ES-I3 (cell line): ENCODE data around the gene ZNF275.
A peak's percentile ranks its signal among the peaks of the same experiment; 100 is the strongest.

Source experiments
- H3K36me3 ChIP-seq: 2 replicates; pipeline ENCODE4 v1.6.1; 2013; ENCODE audit warnings: mild to moderate bottlenecking, low read length, control low read depth, moderate library complexity; ENCODE audit not compliant: insufficient read depth
- H3K4me1 ChIP-seq: 2 replicates; pipeline ENCODE4 v1.6.1; 2013; ENCODE audit warnings: mild to moderate bottlenecking, control low read depth, low read length; ENCODE audit not compliant: insufficient read depth
- H3K9ac ChIP-seq: 2 replicates; pipeline ENCODE4 v1.6.1; 2013; ENCODE audit warnings: low read depth, mild to moderate bottlenecking, low read length, moderate library complexity
- H3K9me3 ChIP-seq: 2 replicates; pipeline ENCODE4 v1.6.1; 2013; ENCODE audit warnings: mild to moderate bottlenecking, low read length, moderate library complexity; ENCODE audit not compliant: control insufficient read depth, insufficient read depth

ZNF275 gene

DNA sequence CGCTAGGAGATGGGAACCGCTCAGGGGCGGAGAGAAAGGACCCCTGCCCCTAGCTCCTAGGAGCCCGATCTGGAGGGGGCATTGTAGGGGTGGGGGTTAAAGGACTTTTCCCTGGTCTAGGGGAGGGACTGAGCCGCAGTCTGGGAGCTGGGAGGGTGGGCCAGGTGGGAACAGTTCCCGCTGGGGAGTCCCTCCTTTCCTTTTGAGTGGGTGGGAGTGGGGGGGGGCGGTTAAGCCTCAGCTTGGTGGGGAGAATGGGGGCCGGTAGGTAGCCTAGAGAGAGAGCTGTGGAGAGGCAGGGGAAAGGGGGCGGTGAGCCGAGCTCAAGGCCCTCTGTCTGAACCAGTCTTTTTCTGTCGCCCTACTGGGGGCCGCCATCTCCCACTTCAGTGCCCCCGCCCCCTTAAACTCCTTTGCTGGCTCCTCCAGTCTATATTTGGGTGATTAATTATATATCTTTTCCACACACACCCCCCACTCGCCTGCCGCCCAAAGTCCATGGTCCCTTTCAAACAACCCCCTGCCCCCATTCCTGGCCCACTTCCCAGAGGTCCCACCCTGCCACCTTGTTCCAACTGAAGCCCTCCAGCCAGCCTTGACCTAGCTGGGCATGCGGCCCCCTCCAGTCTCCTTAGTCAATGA lies 822 bp downstream of the ZNF275 start:
- Histone ChIP-seq H3K9me3 (no peaks in the 10 kb centered on the region), H3K36me3 (0 out of 2 replicates have a peak, but pooled peaks cover 4% of the 10 kb centered on the region), H3K4me1 (peaks cover 5% of the 10 kb centered on the region; the same call in 1 of the 2 replicates), H3K9ac (peak overlapping the region; percentile 80)

DNA sequence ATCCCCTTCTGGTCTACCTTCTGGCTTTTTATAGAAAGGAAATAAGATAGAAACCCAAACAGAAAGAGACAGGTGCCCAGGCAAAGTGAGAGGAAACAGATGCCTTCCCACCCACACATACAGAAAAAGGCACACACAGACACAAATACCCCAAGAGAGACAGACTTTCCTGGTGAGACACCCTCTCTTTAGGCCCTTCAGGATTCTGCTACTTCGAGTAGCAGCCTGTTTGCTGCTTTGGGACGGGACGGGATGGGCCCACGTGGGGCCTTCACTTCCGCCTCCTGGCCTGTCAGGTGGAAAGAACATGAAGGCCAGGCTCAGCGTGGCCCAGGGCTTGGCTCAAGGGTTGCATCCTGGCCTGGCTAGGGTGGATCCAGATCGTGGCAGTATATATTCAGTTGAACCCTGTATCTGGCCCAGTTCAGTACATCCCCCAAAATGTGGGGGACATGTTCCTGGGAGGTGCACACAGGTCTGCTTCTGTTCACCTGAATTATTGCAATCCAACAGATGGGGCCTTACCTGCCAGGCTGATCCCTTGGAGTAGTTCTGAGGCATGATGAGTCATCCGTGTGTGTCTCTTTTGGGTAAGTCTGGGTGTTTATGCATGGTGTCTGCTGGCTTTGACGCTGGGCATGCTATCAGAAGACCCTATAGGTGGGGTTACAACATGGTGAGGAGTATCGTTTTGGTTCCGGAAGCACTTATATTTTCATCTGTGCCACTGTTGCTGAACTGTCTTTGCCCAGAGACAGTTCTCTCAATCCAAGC lies 2.4 kb downstream of the ZNF275 start:
- 0 out of 2 replicates have a peak, but pooled peaks cover 4% of the 10 kb centered on the region for H3K36me3 ChIP-seq
- peaks cover 5% of the 10 kb centered on the region; the same call in 1 of the 2 replicates for H3K4me1 ChIP-seq

DNA sequence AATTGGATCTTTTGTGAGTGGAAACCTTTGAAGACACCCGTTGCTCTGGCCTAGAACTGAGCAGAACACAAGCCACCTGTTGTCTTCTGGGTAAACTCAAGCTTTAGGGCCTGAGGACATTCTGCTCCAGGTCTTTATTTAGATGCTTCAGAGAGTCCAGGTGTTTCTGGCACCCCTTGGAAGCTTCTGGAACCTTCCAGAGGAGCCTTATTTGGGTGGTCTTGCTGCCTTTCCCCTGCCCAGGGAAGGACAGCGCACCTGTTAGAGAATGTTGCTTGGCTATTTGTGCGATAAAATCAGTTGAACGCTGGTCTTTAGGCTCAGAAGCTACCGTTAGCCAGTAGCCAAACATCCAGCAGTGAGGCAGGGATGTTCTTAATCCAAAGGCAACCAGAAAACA lies 3.0 kb downstream of the ZNF275 start:
- Histone ChIP-seq H3K9me3 (no peaks in the 10 kb centered on the region), H3K9ac (no peak overlapping the region), H3K36me3 (0 out of 2 replicates have a peak, but pooled peaks cover 4% of the 10 kb centered on the region), H3K4me1 (peaks cover 5% of the 10 kb centered on the region; the same call in 1 of the 2 replicates)

More for the DNA sequence above, 2.4 kb downstream of the ZNF275 start:
- Histone ChIP-seq H3K9me3 (no peaks in the 10 kb centered on the region), H3K9ac (no peak overlapping the region)

DNA sequence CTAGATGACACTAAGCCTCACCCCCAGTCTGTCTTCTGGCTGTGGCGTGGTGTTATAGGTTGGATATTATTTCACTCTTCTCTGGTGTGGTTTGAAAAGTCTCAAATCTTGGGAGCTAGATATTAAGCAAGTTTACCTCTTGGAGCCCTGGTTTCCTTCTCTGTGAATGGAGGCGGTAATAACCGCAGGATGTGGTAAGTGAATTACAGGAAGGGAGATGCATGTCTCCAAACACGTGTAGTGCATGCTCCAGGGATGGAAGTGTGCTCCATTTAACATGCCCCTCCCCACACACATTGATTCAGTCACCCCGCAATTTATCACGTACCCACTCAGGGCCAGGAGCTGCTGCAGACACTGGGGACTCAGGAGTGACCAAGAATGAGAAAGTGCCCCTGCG lies 4.9 kb downstream of the ZNF275 start:
- Histone ChIP-seq H3K4me1 (peaks cover 5% of the 10 kb centered on the region; the same call in 1 of the 2 replicates), H3K9ac (no peak overlapping the region), H3K36me3 (peaks cover 6% of the 10 kb centered on the region; the same call in 1 of the 2 replicates), H3K9me3 (no peaks in the 10 kb centered on the region)

DNA sequence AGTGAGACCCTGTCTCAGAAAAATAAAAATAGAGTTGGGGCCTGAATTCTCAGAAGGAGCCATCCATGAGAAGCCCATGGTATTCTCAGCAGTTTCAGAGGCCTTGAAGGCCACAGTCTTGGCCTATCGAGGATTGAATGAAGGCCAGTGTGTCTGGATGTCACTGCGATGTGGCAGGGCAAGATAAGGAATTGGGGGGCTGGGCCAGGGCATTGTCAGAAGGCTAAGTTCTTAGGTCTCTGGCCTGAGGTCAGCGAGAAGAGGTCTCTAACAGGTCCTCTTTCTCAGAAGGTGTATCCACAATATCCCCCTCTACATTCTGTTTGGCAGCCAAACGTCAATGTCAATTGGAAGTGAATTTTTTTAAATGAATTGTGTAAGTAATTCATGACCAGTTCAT lies 5.7 kb downstream of the ZNF275 start:
- Histone ChIP-seq H3K36me3 (peaks cover 6% of the 10 kb centered on the region; the same call in 1 of the 2 replicates), H3K9ac (no peak overlapping the region), H3K4me1 (peaks cover 5% of the 10 kb centered on the region; the same call in 1 of the 2 replicates), H3K9me3 (no peaks in the 10 kb centered on the region)

DNA sequence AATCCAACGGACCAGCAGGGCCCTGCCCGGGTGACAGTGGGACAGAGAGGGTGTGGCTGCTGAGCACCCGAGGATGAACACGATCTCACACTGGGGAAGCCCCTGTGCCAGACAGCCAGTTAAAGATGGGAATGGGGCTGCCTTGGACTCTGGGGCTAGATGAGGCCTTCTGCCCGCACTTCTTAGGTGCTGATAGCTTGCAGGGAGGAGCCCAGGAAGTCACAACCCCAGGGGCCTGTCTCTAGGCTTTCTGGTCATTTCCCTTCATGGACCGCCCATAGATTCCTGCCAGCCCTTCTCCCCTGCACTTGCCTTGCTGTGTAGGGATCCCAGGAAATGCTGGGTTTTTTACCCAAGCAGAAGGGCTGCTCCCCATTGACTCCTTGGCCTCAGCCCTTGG lies 6.2 kb downstream of the ZNF275 start:
- H3K36me3 ChIP-seq: peaks cover 6% of the 10 kb centered on the region
- no peak overlapping the region for H3K9ac ChIP-seq
- H3K9me3 ChIP-seq: no peaks in the 10 kb centered on the region

DNA sequence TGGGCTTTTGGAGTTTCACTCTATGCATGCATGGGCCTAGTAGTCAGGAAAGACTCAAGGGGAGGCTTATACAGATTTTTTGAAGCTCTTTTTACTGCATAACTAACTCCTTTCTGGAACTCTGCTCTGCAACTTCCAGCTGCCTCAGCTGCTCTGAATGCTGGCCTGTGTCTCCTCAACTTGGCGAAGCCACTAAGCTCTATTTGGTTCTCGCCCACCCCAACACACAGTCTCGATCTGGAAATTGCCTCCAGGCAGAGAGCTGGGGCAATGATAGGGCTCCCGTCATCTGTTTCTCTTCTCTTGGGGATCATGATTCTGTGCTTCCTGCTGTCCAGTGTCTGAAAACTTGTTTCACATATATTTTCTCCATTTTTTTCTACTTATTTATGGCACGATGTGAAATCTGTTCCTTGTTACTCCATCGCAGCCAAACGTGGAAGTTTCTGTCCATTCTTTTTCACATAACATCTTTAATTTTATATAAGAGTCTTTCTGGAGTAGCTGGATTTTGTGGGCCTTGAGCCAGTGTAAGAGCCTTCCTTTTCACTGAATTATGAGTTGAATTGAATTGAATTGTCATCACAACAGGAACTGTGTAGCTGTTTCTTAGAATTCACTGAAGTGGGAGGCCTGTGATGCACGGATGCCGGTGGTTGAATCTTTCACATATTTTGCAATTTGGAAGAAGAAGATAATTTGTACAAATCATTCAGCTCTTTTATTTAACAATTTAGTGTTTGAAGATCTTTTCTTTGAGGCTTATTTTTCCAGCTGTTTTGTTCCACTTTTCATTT lies 9.0 kb downstream of the ZNF275 start:
- H3K9me3 ChIP-seq: no peaks in the 10 kb centered on the region
- H3K36me3 ChIP-seq: peaks cover 2% of the 10 kb centered on the region
- no peak overlapping the region for H3K9ac ChIP-seq
- H3K4me1 ChIP-seq: no peaks in the 10 kb centered on the region

More for the DNA sequence above, 6.2 kb downstream of the ZNF275 start:
- H3K4me1 ChIP-seq: peaks cover 5% of the 10 kb centered on the region; the same call in 1 of the 2 replicates

DNA sequence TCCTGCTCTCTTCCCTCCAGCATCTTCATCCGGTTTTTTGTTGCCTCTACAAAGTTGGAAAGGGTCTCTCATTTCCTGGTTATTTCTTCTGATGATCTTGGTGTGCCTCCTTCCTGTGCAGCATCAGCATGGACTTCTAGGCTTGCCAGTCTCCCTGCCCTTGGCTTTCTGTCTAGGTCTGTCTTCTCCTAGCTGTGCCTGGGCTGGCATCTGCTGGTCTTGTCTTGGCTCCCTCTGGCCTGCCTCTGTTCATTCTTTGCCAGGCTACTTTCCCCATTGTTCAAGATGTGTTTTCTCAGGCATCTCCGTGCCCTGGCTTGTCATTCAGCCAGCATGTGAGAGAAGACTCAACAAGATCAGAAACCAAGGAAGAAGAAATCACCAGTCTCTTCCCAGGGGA lies 9.7 kb downstream of the ZNF275 start:
- no peaks in the 10 kb centered on the region for H3K9me3 ChIP-seq
- H3K36me3 ChIP-seq: peaks cover 2% of the 10 kb centered on the region
- no peak overlapping the region for H3K9ac ChIP-seq
- no peaks in the 10 kb centered on the region for H3K4me1 ChIP-seq

DNA sequence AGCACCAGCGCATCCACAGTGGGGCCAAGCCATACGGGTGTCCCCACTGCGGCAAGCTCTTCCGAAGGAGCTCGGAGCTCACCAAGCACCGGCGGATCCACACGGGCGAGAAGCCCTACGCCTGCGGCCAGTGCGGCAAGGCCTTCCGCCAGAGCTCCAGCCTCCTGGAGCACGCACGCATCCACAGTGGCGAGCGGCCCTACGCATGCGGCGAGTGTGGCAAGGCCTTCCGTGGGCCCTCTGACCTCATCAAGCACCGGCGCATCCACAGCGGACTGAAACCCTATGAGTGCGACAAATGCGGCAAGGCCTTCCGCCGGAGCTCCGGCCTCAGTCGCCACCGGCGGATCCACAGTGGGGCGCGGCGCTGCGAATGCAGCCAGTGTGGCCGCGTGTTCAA lies 13.6 kb downstream of the ZNF275 start:
- H3K36me3 ChIP-seq: peaks cover 5% of the 10 kb centered on the region
- no peaks in the 10 kb centered on the region for H3K9me3 ChIP-seq

DNA sequence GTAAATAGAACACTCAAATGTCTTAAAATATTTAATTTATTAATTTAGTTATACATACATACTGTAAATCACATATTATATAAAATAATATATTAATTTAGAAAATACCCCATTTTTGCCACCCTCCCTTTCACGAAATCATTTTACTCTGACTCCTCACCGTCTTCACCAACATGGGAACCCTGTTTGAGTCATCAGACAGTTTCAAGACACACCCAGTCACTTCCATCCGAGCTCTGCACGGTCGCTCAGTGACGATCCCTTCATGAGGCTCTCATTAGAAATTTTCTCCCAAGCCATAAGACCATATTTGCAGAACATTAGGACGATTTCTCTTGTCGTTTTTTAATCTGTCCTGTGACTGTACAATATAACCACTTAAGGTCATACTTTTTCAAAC lies 14.5 kb downstream of the ZNF275 start:
- Histone ChIP-seq H3K36me3 (peaks cover 5% of the 10 kb centered on the region), H3K9ac (no peak overlapping the region), H3K4me1 (no peaks in the 10 kb centered on the region), H3K9me3 (no peaks in the 10 kb centered on the region)

More for the DNA sequence above, 13.6 kb downstream of the ZNF275 start:
- Histone ChIP-seq H3K4me1 (no peaks in the 10 kb centered on the region), H3K9ac (no peak overlapping the region)

DNA sequence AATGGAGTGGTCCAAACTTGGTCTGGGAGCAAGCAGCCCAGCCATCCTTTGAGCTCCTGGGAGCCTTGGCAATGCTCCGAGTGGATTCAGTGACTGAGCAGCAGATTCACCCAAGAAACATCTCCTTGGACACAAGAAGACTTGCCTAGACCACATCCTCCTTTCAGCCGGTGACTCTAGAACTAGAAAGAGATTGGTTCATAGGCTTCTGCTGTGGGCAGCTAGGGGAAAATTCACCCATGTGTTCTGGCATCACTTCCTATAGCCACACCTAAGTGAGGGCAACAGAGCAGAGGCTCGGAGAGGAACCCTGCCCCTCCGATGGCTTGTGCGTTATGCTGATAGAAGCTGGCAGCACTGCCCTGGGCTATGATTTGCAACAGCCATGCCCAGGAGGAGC lies 16.0 kb downstream of the ZNF275 start:
- Histone ChIP-seq H3K36me3 (peaks cover 5% of the 10 kb centered on the region), H3K9me3 (no peaks in the 10 kb centered on the region), H3K4me1 (no peaks in the 10 kb centered on the region), H3K9ac (no peak overlapping the region)

DNA sequence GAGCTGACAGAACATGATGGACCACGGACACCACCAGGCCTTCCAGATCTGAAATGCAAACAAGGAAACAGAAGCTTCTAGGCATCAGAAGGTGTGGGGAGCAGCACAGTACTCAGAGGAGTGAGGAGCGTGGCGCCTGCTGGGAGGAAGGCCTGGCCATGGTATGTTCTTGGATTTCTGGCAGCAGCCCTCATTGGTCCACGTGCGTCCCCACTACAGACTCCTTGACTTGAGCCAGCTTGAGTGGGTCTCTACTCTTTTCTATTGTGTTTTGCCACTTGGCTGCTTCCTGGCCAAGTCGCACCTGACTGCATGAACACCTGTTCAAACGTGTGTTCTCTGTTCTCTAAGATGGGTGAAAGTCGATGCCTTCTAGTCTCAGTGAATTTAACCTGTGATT lies 18.0 kb downstream of the ZNF275 start:
- Histone ChIP-seq H3K9me3 (no peaks in the 10 kb centered on the region), H3K36me3 (peaks cover 5% of the 10 kb centered on the region)

DNA sequence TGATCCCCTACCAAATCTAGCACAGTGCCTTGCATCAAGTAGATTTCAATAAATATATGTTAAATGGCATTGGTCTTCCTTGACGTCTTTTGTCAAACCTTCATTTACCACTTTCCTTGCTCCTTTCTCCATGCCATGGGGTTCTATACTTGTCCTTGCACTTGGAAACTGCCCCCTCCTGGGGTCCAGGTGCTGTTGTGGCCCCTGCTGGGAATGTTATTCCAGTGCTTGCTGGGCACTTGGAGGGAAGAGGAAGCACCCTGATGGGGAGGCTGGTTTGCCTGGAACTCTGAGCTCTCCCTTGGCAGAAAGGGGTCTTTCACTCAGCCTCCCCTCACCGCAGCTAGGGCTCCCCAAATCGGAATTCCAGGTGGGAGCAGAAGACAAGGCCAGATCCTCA lies 18.9 kb downstream of the ZNF275 start:
- Histone ChIP-seq H3K4me1 (no peaks in the 10 kb centered on the region), H3K9me3 (no peaks in the 10 kb centered on the region), H3K36me3 (peaks cover 5% of the 10 kb centered on the region; the same call in 1 of the 2 replicates), H3K9ac (no peak overlapping the region)

More for the DNA sequence above, 18.0 kb downstream of the ZNF275 start:
- H3K9ac ChIP-seq: no peak overlapping the region
- no peaks in the 10 kb centered on the region for H3K4me1 ChIP-seq

DNA sequence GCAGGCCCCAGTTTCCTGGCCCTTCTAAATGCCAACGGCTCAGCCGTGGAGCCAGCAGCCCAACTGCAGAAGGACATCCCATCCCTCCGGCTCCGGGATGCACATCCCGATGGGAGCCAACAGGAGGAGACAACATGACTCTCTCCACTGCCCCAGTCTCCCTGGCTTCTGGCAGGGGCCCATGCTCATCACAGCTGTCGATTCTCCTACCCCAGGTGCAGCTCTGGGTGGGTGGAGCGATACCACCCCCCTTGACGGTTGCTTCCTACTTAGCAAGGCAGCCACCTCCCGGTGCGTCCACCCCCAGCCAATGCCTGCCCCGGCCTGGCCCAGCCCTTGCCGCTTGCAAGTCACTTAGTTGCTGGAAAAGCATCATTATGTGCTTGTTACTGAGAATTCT lies 19.5 kb downstream of the ZNF275 start:
- Histone ChIP-seq H3K4me1 (no peaks in the 10 kb centered on the region), H3K9ac (no peak overlapping the region), H3K9me3 (no peaks in the 10 kb centered on the region), H3K36me3 (peaks cover 5% of the 10 kb centered on the region; the same call in 1 of the 2 replicates)
